HCT116 (cell line): ENCODE measurements around the gene KIRREL1. TPM values are rescaled to one million over a fixed set of nuclear protein-coding genes. Genes with fewer than 3 reads are reported as not detected.

Experiments used
- ATAC-seq: fragments of 200-7000 bp; cut with Tn5 transposase; 2 replicates; pipeline ENCODE4 v1.9.1; 2020; ENCODE audit warnings: mild to moderate bottlenecking, moderate library complexity
- BruUV-seq: library from RNA; stranded (reverse); fragments of 400-500 nt; replicated peaks from 2 replicates; lab custom pipeline; 2021; lab: Mats Ljungman, UMichigan
- CTCF ChIA-PET: fragments of 300-600 bp; sonication (Branson Sonifier 250); formaldehyde crosslinking; loops from one replicate; lab custom pipeline; 2021; ENCODE audit warnings: antibody characterized with exemption; lab: Charles Lee
- POLR2A ChIA-PET: fragments of 300-600, 350-600 bp; sonication (Branson Sonifier 250); formaldehyde crosslinking; loops from one replicate; lab custom pipeline; 2021; ENCODE audit warnings: antibody characterized with exemption; lab: Charles Lee
- RAD21 ChIA-PET, 2 experiments: fragments of 300-600 bp; sonication (Branson Sonifier 250); formaldehyde crosslinking; loops; one replicate each; lab custom pipeline; 2023; ENCODE audit warnings: low total read pairs in 2 of 2; ENCODE audit not compliant: uncharacterized antibody in 2 of 2, unreplicated experiment in 2 of 2, low non-redundant PET in 1 of 2; lab: Charles Lee
- DNase-seq: peaks from one replicate; pipeline ENCODE4 v3.0.0-alpha.2; 2010; ENCODE audit warnings: low read depth, low spot score
- H2AFZ ChIP-seq: fragments of 200-600 bp; shearing (Covaris generic), sonication (generic); 2 replicates; pipeline ENCODE4 v1.6.1; 2017; ENCODE audit warnings: low read depth, mixed run types, mixed read lengths, antibody characterized with exemption, low read length; ENCODE audit not compliant: poor library complexity, severe bottlenecking
- H3K27ac ChIP-seq: 2 replicates; pipeline ENCODE4 v1.5.1; 2012; ENCODE audit warnings: low read depth, low read length
- H3K27me3 ChIP-seq: fragments of 200-600 bp; sonication (generic); 2 replicates; pipeline ENCODE4 v1.6.1; 2016; ENCODE audit warnings: mixed run types, low read length, mixed read lengths; ENCODE audit not compliant: insufficient read depth
- H3K36me3 ChIP-seq, 2 experiments: fragments of 200-500 bp in 1 of 2; fragments of 200-600 bp in 1 of 2; sonication (Bioruptor generic) in 1 of 2; sonication (generic) in 1 of 2; 2 replicates each; pipeline versions ENCODE4 v1.5.1 to v1.6.1; 2014 to 2016; ENCODE audit warnings: low read length in 2 of 2, inconsistent platforms in 1 of 2, mixed read lengths in 1 of 2, mixed run types in 1 of 2; ENCODE audit not compliant: insufficient read depth in 2 of 2, control insufficient read depth in 1 of 2
- H3K4me1 ChIP-seq, 2 experiments: fragments of 200-600 bp in 1 of 2; sonication (generic) in 1 of 2; 2 replicates each; pipeline versions ENCODE4 v1.5.1 to v1.6.1; 2012 to 2017; ENCODE audit warnings: low read length in 2 of 2, inconsistent platforms in 1 of 2, mild to moderate bottlenecking in 1 of 2, mixed read lengths in 1 of 2, mixed run types in 1 of 2, moderate library complexity in 1 of 2; ENCODE audit not compliant: insufficient read depth in 2 of 2, control insufficient read depth in 1 of 2
- H3K4me2 ChIP-seq: fragments of 200-600 bp; sonication (generic); 2 replicates; pipeline ENCODE4 v1.6.1; 2017; ENCODE audit warnings: mixed run types, low read length, mixed read lengths
- H3K4me3 ChIP-seq, 2 experiments: fragments of 200-600 bp in 1 of 2; sonication (generic) in 1 of 2; replicated peaks in 1 of 2; 2 replicates each; pipeline ENCODE4 v1.5.1; 2011 to 2016; ENCODE audit warnings: low read length in 2 of 2, control low read depth in 1 of 2, low read depth in 1 of 2, mild to moderate bottlenecking in 1 of 2, mixed read lengths in 1 of 2, mixed run types in 1 of 2
- H3K79me2 ChIP-seq: fragments of 200-600 bp; sonication (generic); 2 replicates; pipeline ENCODE4 v1.6.1; 2017; ENCODE audit warnings: mild to moderate bottlenecking, mixed run types, low read length, moderate library complexity, mixed read lengths; ENCODE audit not compliant: insufficient read depth
- H3K9ac ChIP-seq: fragments of 200-600 bp; sonication (generic); 2 replicates; pipeline ENCODE4 v1.6.1; 2016; ENCODE audit warnings: low read length, mixed read lengths
- H3K9me2 ChIP-seq: fragments of 200-600 bp; sonication (generic), shearing (Covaris generic); 2 replicates; pipeline ENCODE4 v1.6.1; 2017; ENCODE audit warnings: mixed run types, mild to moderate bottlenecking, moderate library complexity; ENCODE audit not compliant: insufficient read depth
- H3K9me3 ChIP-seq, 2 experiments: fragments of 200-500 bp in 1 of 2; fragments of 200-600 bp in 1 of 2; sonication (Bioruptor generic) in 1 of 2; sonication (generic) in 1 of 2; 2 replicates each; pipeline ENCODE4 v1.6.1; 2014 to 2017; ENCODE audit warnings: low read length in 2 of 2, mixed read lengths in 2 of 2, inconsistent platforms in 1 of 2, low read depth in 1 of 2, mild to moderate bottlenecking in 1 of 2, mixed run types in 1 of 2, moderate library complexity in 1 of 2; ENCODE audit not compliant: control insufficient read depth in 1 of 2, insufficient read depth in 1 of 2
- H4K20me1 ChIP-seq: fragments of 200-600 bp; sonication (generic), shearing (Covaris generic); 2 replicates; pipeline ENCODE4 v1.6.1; 2017; ENCODE audit warnings: mixed run types, mild to moderate bottlenecking, moderate library complexity; ENCODE audit not compliant: insufficient read depth
- ATF3 ChIP-seq: IDR thresholded peaks from 2 replicates; pipeline ENCODE4 v1.6.1; 2012
- CBX3 ChIP-seq: IDR thresholded peaks from 2 replicates; pipeline ENCODE4 v1.6.1; 2012; ENCODE audit warnings: low read depth
- CTCF ChIP-seq, 3 experiments: fragments of 200-600 bp in 1 of 3; sonication (generic) in 1 of 3; IDR thresholded peaks in 2 of 3; conservative IDR thresholded peaks in 1 of 3; 2 replicates each; pipeline ENCODE4 v1.5.1; 2012 to 2017; ENCODE audit warnings: low read depth in 2 of 3, low read length in 2 of 3, antibody characterized with exemption in 1 of 3, borderline replicate concordance in 1 of 3, control low read depth in 1 of 3, mild to moderate bottlenecking in 1 of 3, mixed read lengths in 1 of 3, mixed run types in 1 of 3, moderate library complexity in 1 of 3; ENCODE audit not compliant: insufficient read depth in 1 of 3
- EGR1 ChIP-seq: IDR thresholded peaks from 2 replicates; pipeline ENCODE4 v1.6.1; 2012; ENCODE audit warnings: low read depth
- ELF1 ChIP-seq: IDR thresholded peaks from 2 replicates; pipeline ENCODE4 v1.6.1; 2012; ENCODE audit warnings: low read depth, borderline replicate concordance
- EZH2phosphoT487 ChIP-seq: fragments of 200-600 bp; IDR thresholded peaks from 2 replicates; pipeline ENCODE4 v1.6.1; 2018; ENCODE audit warnings: antibody characterized with exemption, borderline replicate concordance
- FOSL1 ChIP-seq: IDR thresholded peaks from 2 replicates; pipeline ENCODE4 v1.6.1; 2012; ENCODE audit warnings: low read depth
- JUND ChIP-seq: IDR thresholded peaks from 2 replicates; pipeline ENCODE4 v1.6.1; 2012
- MAX ChIP-seq: IDR thresholded peaks from 2 replicates; pipeline ENCODE4 v1.6.1; 2012
- POLR2A ChIP-seq: IDR thresholded peaks from 2 replicates; pipeline ENCODE4 v1.7.0; 2011; ENCODE audit warnings: borderline replicate concordance; ENCODE audit not compliant: insufficient read depth, insufficient read length; ENCODE audit errors: extremely low read depth
- RAD21 ChIP-seq: IDR thresholded peaks from 2 replicates; pipeline ENCODE4 v1.6.1; 2012; ENCODE audit warnings: low read depth, mild to moderate bottlenecking
- SP1 ChIP-seq: IDR thresholded peaks from 2 replicates; pipeline ENCODE4 v1.6.1; 2012; ENCODE audit warnings: low read depth
- SRF ChIP-seq: IDR thresholded peaks from 2 replicates; pipeline ENCODE4 v1.6.1; 2012; ENCODE audit warnings: low read depth
- TCF7L2 ChIP-seq: IDR thresholded peaks from 2 replicates; pipeline ENCODE4 v1.7.0; 2011; ENCODE audit warnings: borderline replicate concordance, inconsistent platforms; ENCODE audit not compliant: insufficient read depth, insufficient read length; ENCODE audit errors: extremely low read depth
- ZBTB33 ChIP-seq: IDR thresholded peaks from 2 replicates; pipeline ENCODE4 v1.6.1; 2011; ENCODE audit warnings: mild to moderate bottlenecking, low read length, moderate library complexity; ENCODE audit not compliant: insufficient replicate concordance; ENCODE audit errors: extremely low read depth
- ZFX ChIP-seq: fragments of 450-650 bp; IDR thresholded peaks from 2 replicates; pipeline ENCODE4 v1.6.1; 2017
- ZNF274 ChIP-seq: fragments of 200-500 bp; sonication (Bioruptor generic); IDR thresholded peaks from 2 replicates; pipeline ENCODE4 v1.6.1; 2014; ENCODE audit warnings: mild to moderate bottlenecking, low read depth, low read length, inconsistent platforms
- intact Hi-C: fragments of 100-400 bp; cut with micrococcal nuclease; formaldehyde crosslinking; loops from 2 replicates; pipeline ENCODE4 v1.10.0; 2022
- total RNA-seq: library from RNA; stranded (reverse); gene quantifications from one replicate; pipeline ENCODE4 v1.2.1, GENCODE V29; 2021; ENCODE audit not compliant: unreplicated experiment

KIRREL1 gene
- total RNA-seq, 1 experiment from 2014 or later: 20.0 TPM

- Histone ChIP-seq H3K9me3 (no peaks in the 10 kb centered on the region), H3K27me3 (no peaks in the 10 kb centered on the region), H3K79me2 (peaks cover 20% of the 10 kb centered on the region), H3K9me2 (no peaks in the 10 kb centered on the region), H3K4me2 (no peak overlapping the region), H2AFZ (no peak overlapping the region), H3K4me3 (no peak overlapping the region), H4K20me1 (no peaks in the 10 kb centered on the region), H3K9ac (no peak overlapping the region), H3K36me3 (no peaks in the 10 kb centered on the region), H3K27ac (no peak overlapping the region), H3K4me1 (no peaks in the 10 kb centered on the region)
- ATAC-seq (no peak), DNase-seq (no peak)
- RAD21 ChIA-PET: no interaction called here
- TF ChIP-seq CBX3 (no peak), ELF1 (no peak), JUND (no peak), EZH2phosphoT487 (no peak), ZFX (no peak), MAX (no peak), SP1 (no peak), FOSL1 (no peak), POLR2A (no peak), ZNF274 (no peak)
- CTCF ChIA-PET: no interaction called here
- intact Hi-C loops: loop anchor here (1.0 kb wide), 1 partner anchor 10 kb away; no protein-coding TSS in a partner anchor
- no TSS peak for BruUV-seq
- POLR2A ChIA-PET: no interaction called here
Observed at GRCh38 chr1:158059984-158060383, 66.5 kb downstream of the KIRREL1 start.

- H4K20me1 ChIP-seq: no peaks in the 10 kb centered on the region
- ChIA-PET RAD21 (no interaction called here), POLR2A (no interaction called here), CTCF (no interaction called here)
- no peak overlapping the region for H2AFZ ChIP-seq
- H3K4me1 ChIP-seq: no peaks in the 10 kb centered on the region
- H3K4me3 ChIP-seq: no peak overlapping the region
- no peaks in the 10 kb centered on the region for H3K36me3 ChIP-seq
- DNase-seq: no peak
- BruUV-seq: no TSS peak
- H3K9me3 ChIP-seq: no peaks in the 10 kb centered on the region
- H3K4me2 ChIP-seq: no peak overlapping the region
- H3K27me3 ChIP-seq: no peaks in the 10 kb centered on the region
- intact Hi-C loops: no loop called here
- H3K27ac ChIP-seq: no peak overlapping the region
- ATAC-seq: no peak
- H3K9me2 ChIP-seq: no peaks in the 10 kb centered on the region
- peaks cover 20% of the 10 kb centered on the region for H3K79me2 ChIP-seq
- no peak overlapping the region for H3K9ac ChIP-seq
- TF ChIP-seq SRF (no peak), ZFX (no peak), FOSL1 (no peak), ZBTB33 (no peak), ATF3 (no peak), JUND (no peak), EZH2phosphoT487 (no peak), RAD21 (no peak), EGR1 (no peak), TCF7L2 (no peak), CTCF (IDR thresholded peaks at IDR 0.05 in 2 of 3, conservative IDR thresholded peaks at IDR 0.05 in 1 of 3; ENCODE audit: borderline replicate concordance in 1 of 3, insufficient read depth in 1 of 3, low read depth in 2 of 3, low read length in 2 of 3) (no peak)
Observed at GRCh38 chr1:158062174-158062573, 68.7 kb downstream of the KIRREL1 start.
